Activated naive CD4-positive, alpha-beta T cell treated with Interleukin-2 at 50 U/mL for 16 hours (primary cell): ENCODE data around the gene CFAP97D1.

Source experiments
- DNase-seq: peaks from one replicate; pipeline ENCODE4 v3.0.0-alpha.2; 2020

CFAP97D1 gene

GRCh38 chr17:43830510-43831140 lies 50.4 kb downstream of the CFAP97D1 start:
- peak; percentile 10 for DNase-seq

- DNase-seq = no peak
Measured at GRCh38 chr17:43831633-43832032, 51.4 kb downstream of the CFAP97D1 start.

- peak; percentile 10 for DNase-seq
Measured at GRCh38 chr17:43832168-43832975, 52.1 kb downstream of the CFAP97D1 start.

- DNase-seq = peak; percentile 52
Measured at GRCh38 chr17:43832976-43833829, 53.0 kb downstream of the CFAP97D1 start, which contains the start of gene MPP3. TSS of gene MPP3 (minus strand) at chr17:43833146. CDS start at chr17:43831906, 1,240 bp downstream.

- DNase-seq = no peak
Measured at GRCh38 chr17:43834106-43834505, 53.9 kb downstream of the CFAP97D1 start.
